Measurements from ENCODE around the gene GALNT16.
"Not testable (repeated sequence)": the region's sequence is repeated elsewhere in the genome, so short reads cannot be mapped to it uniquely, and the experiment has no call there.

The GALNT16 gene

DNA sequence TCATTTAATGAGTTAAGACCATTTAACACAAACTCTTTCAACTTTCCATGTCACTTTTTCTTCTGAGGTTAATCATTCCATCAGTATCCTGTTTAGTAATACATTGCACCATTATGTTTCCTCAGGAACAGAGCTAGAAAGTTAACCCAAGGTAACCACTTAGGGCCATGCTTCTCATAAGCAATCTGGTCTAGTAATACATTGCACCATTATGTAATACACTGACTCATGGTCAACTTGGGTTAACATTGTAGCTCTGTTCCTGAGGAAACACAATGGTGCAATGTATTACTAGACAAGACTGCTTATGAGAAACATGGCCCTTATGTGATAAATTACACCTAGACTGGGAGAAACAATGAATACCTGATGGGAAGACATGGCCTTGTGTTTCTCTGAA is 116.5 kb downstream of the GALNT16 start:
- H3K4me3 Mint-ChIP-seq, result no peak overlapping the region
- no peak overlapping the region for H3K27ac Mint-ChIP-seq
- H3K9me3 Mint-ChIP-seq, result peaks cover 2% of the 10 kb centered on the region
- peaks cover 19% of the 10 kb centered on the region for H3K4me1 Mint-ChIP-seq (ENCODE audit: low read depth)
- H3K27me3 Mint-ChIP-seq, result no peaks in the 10 kb centered on the region
- DNase-seq, result no peak
- H3K36me3 Mint-ChIP-seq (ENCODE audit: low read depth), result peaks cover 83% of the 10 kb centered on the region

DNA sequence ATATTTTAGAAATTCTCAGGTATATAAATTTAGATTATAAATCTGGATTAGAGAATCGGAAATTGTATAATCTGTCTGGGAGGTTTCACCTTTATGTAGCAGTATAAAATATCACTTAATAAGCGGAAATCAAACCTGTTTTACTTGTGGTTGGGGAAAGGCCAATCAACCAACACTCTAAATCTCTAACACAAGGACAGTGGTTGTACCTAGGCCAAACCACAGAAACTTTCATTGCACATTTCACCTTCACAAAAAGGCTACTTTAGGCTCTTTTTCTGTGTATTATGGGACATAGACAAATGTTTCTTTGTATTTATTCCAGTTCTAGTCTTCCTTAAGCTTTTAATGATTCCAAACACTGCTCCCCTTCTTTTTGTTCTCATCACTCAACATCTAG is 118.3 kb downstream of the GALNT16 start:
- peaks cover 15% of the 10 kb centered on the region for H3K4me1 Mint-ChIP-seq (ENCODE audit: low read depth)
- no peaks in the 10 kb centered on the region for H3K27me3 Mint-ChIP-seq
- H3K4me3 Mint-ChIP-seq, result no peak overlapping the region
- peak overlapping the region; percentile 26 for H3K27ac Mint-ChIP-seq
- peaks cover 89% of the 10 kb centered on the region for H3K36me3 Mint-ChIP-seq (ENCODE audit: low read depth)
- no peak for DNase-seq
- peaks cover 2% of the 10 kb centered on the region for H3K9me3 Mint-ChIP-seq

DNA sequence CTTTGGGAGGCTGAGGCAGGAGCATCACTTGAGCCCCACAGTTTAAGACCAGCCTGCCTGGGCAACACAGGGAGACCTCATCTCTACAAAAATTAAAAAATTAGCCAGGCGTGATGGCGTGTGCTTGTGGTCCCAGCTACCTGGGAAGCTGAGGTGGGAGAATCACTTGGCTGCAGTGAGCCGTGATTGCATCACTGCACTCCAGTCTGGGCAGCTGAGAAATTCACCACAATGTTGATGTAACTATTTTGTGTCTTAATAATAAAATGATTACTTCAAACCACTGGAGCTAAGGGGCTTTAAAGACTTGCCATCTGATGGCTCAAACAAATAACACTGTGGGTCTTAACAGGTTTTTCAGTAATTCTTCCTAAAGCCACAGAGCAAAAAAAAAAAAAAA is 127.4 kb downstream of the GALNT16 start:
- no peaks in the 10 kb centered on the region for H3K27me3 Mint-ChIP-seq
- no peaks in the 10 kb centered on the region for H3K9me3 Mint-ChIP-seq
- H3K27ac Mint-ChIP-seq, result no peak overlapping the region
- no peak for DNase-seq
- no peak overlapping the region for H3K4me3 Mint-ChIP-seq
- peaks cover 97% of the 10 kb centered on the region for H3K36me3 Mint-ChIP-seq (ENCODE audit: low read depth)
- H3K4me1 Mint-ChIP-seq (ENCODE audit: low read depth), result peaks cover 52% of the 10 kb centered on the region

DNA sequence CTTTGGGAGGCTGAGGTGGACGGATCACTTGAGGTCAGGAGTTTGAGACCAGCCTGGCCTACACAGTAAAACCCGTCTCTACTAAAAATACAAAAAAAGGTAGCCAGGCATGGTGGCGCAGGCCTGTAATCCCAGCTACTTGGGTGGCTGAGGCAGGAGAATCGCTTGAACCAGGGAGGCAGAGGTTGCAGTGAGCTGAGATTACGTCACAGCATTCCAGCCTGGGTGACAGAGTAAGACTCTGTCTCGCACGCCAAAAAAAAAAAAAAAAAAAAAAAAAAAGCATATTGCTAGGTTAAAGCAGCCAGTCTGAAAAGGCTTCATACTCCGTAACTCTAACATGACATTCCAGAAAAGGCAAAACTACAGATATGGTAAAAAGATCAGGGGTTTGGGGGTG is 131.4 kb downstream of the GALNT16 start:
- Mint-ChIP-seq H3K4me3 (peak overlapping the region; percentile 10), H3K4me1 (ENCODE audit: low read depth) (peaks cover 76% of the 10 kb centered on the region), H3K36me3 (ENCODE audit: low read depth) (peaks cover 97% of the 10 kb centered on the region)
- not testable (repeated sequence) for H3K27ac Mint-ChIP-seq, DNase-seq, H3K27me3 Mint-ChIP-seq, H3K9me3 Mint-ChIP-seq

DNA sequence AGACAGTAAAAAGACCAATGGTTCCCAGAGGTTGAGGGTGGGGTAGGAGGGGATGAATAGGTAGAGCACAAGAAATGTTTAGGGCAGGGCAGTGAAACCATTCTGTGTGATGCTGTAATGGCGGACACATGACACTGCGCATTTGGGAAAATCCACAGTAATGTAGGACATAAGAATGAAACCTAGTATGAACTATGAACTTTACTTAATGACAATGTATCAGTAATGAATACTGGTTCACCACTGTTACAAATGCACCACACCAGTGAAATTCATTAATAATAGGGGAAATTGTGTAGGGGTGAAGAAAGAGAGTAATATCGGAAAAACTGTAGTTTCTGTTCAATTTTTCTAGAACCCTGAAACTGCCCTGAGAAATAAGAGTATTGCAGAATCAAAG is 132.5 kb downstream of the GALNT16 start:
- Mint-ChIP-seq H3K4me1 (ENCODE audit: low read depth) (peaks cover 77% of the 10 kb centered on the region), H3K27me3 (no peaks in the 10 kb centered on the region), H3K36me3 (ENCODE audit: low read depth) (peaks cover 97% of the 10 kb centered on the region), H3K4me3 (peak overlapping the region; percentile 33), H3K27ac (peak overlapping the region; percentile 58), H3K9me3 (no peaks in the 10 kb centered on the region)
- DNase-seq, result no peak

DNA sequence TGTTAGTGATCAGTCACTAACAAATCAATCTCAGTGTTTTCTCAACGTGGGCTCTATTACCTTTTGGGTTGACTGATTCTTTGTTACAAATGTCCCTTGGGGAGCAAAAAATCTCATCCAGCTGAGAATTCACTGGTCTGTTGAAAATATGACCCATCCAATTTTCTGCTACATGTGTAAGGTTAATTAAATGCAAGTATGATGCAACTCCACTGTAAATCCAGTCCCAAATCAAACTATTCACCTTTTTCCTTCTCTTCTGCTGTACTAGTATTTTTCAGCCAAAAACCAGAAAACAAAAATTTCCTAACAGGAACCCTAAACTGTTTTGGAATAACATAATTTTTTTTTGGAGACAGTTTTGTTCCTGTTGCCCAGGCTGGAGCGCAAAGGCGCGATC is 136.0 kb downstream of the GALNT16 start:
- no peak for DNase-seq
- peak overlapping the region; percentile 100 for H3K27ac Mint-ChIP-seq
- no peaks in the 10 kb centered on the region for H3K9me3 Mint-ChIP-seq
- H3K36me3 Mint-ChIP-seq (ENCODE audit: low read depth), result peaks cover 99% of the 10 kb centered on the region
- H3K27me3 Mint-ChIP-seq, result no peaks in the 10 kb centered on the region
- peaks cover 74% of the 10 kb centered on the region for H3K4me1 Mint-ChIP-seq (ENCODE audit: low read depth)
- peak overlapping the region; percentile 97 for H3K4me3 Mint-ChIP-seq

DNA sequence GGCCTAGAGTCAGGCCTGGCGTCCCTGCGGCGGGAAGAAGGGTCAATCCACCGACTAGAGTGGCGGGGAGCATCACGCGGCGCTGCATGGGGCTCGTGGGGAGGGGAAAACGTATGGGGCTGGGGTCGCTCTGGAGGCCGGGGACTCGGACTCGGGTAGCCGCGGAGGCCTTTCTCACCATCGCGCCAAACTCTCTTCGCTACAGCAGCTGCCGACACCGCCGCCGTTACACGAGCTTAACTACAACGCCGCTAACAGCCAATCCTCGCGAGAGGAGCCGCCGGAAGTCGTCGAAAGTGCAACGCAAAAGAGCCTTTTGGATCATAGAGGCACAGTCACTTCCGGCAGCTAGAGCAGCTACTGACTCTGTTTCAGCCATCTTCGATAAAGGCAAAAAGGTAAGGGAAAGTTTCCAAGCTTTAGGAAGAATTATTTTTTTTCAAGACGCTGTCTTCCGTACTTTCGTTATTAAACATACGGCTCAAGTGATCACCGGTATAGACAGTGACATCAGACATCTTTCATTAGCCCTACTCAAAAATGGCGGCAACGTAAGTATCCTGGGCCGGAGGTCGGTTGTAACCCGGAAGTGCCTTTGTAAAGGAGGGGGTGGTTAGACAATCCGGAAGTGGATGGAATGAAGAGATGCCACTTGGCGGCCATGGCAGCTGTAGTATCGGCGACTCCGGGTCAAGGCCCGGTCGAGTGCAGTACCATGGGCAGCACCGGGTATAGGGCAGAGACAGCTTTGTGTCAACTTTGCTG is 138.3 kb downstream of the GALNT16 start, which contains the start of the genes ERH and SLC39A9:
Gene ERH (minus strand): TSS at position 247 of the 765 bp plus-strand sequence. CDS start 66 bp downstream, at position 181.
Gene SLC39A9 (plus strand): TSS at position 640 of the 765 bp plus-strand sequence. CDS start 678 bp downstream, outside the sequence.
- Mint-ChIP-seq H3K27me3 (no peaks in the 10 kb centered on the region), H3K9me3 (no peaks in the 10 kb centered on the region), H3K27ac (peak within 1 kb of the TSS; percentile 100), H3K36me3 (ENCODE audit: low read depth) (peaks cover 80% of the 10 kb centered on the region), H3K4me3 (peak within 1 kb of the TSS; percentile 97), H3K4me1 (ENCODE audit: low read depth) (peaks cover 70% of the 10 kb centered on the region)
- peak; percentile 91 for DNase-seq

DNA sequence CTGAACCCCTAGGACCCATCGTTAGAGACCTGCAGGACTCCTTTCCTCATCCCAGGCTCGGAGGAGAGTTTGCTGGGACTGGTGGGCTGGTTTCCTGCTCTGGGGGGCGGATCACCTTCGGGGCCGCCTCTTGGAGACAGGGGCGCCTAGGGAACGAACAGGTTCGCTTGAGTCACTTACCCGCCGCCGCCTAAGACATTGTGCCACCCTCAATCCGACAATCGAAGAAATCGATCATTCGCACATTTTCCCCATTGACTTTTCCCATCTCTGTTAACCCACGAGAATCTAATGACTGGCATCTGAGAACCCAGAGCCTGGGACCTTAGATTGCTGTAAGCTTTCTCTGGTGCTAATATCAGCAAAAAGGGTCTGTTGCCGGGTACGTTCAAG is 138.9 kb downstream of the GALNT16 start:
- peaks cover 64% of the 10 kb centered on the region for H3K4me1 Mint-ChIP-seq (ENCODE audit: low read depth)
- peak overlapping the region; percentile 100 for H3K27ac Mint-ChIP-seq
- H3K27me3 Mint-ChIP-seq, result no peaks in the 10 kb centered on the region
- H3K36me3 Mint-ChIP-seq (ENCODE audit: low read depth), result peaks cover 79% of the 10 kb centered on the region
- peak; percentile 83 for DNase-seq
- no peaks in the 10 kb centered on the region for H3K9me3 Mint-ChIP-seq
- H3K4me3 Mint-ChIP-seq, result peak overlapping the region; percentile 97

DNA sequence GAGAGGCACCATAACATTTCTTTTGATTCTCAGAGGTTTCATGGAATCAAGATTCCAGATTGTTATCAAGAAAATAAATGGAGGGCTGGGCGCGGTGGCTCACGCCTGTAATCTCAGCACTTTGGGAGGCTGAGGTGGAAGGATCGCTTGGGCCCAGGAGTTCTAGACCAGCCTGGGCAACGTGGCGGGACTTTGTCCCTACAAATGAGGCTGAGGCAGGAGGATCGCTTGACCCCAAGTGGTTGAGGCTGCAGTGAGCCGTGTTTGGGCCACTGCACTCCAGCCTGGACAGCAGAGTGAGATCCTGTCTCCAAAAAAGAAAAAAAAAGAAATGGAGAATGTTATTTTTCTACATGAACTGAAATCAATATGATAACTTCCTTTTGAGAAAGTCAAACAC is 139.8 kb downstream of the GALNT16 start:
- H3K36me3 Mint-ChIP-seq (ENCODE audit: low read depth), result peaks cover 78% of the 10 kb centered on the region
- H3K9me3 Mint-ChIP-seq, result no peaks in the 10 kb centered on the region
- no peaks in the 10 kb centered on the region for H3K27me3 Mint-ChIP-seq
- peak overlapping the region; percentile 100 for H3K27ac Mint-ChIP-seq
- no peak for DNase-seq
- peak overlapping the region; percentile 97 for H3K4me3 Mint-ChIP-seq
- H3K4me1 Mint-ChIP-seq (ENCODE audit: low read depth), result peaks cover 66% of the 10 kb centered on the region

DNA sequence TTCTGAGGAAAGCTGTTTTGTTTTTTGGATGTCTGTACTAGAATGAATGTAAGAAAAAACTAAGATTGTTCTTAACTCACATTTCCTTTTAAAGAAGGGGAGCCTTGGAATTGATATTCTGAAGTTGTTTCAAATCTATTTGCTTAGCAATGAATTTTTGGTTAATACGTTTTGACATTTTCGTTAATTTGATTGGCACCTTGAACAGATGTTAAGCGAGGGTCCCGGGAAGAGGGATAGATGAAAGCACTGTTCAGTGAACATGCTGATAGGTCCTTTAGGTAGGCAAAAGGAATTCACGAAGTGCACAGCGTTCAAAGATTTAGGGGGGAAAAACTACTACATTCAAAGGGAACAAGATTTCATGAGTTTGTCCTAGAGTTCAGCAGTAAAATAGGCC is 140.2 kb downstream of the GALNT16 start:
- H3K27me3 Mint-ChIP-seq, result no peaks in the 10 kb centered on the region
- DNase-seq, result no peak
- peaks cover 78% of the 10 kb centered on the region for H3K36me3 Mint-ChIP-seq (ENCODE audit: low read depth)
- H3K9me3 Mint-ChIP-seq, result no peaks in the 10 kb centered on the region
- H3K4me3 Mint-ChIP-seq, result peak overlapping the region; percentile 97
- H3K4me1 Mint-ChIP-seq (ENCODE audit: low read depth), result peaks cover 65% of the 10 kb centered on the region
- peak overlapping the region; percentile 100 for H3K27ac Mint-ChIP-seq

DNA sequence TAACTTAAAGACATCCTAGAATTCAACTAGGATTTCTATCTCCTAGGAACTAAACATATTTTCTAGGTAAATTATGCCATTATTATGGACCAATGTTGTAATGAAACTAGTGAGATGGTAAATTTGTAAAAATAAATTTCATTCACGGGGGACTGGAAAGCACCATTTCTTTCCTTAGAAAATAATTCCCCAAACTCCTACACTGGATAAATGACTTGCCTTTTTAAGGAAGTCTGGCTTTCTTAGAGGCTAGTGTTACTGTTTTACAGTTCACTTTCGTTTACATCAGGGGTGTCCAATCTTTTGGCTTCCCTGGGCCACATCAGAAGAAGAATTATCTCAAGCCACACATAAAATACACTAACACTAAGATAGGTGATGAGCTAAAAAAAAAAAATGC is 141.9 kb downstream of the GALNT16 start:
- no peaks in the 10 kb centered on the region for H3K27me3 Mint-ChIP-seq
- H3K9me3 Mint-ChIP-seq, result no peaks in the 10 kb centered on the region
- H3K4me1 Mint-ChIP-seq (ENCODE audit: low read depth), result peaks cover 57% of the 10 kb centered on the region
- peak overlapping the region; percentile 41 for H3K4me3 Mint-ChIP-seq
- H3K27ac Mint-ChIP-seq, result no peak overlapping the region
- DNase-seq, result no peak
- H3K36me3 Mint-ChIP-seq (ENCODE audit: low read depth), result peaks cover 71% of the 10 kb centered on the region

DNA sequence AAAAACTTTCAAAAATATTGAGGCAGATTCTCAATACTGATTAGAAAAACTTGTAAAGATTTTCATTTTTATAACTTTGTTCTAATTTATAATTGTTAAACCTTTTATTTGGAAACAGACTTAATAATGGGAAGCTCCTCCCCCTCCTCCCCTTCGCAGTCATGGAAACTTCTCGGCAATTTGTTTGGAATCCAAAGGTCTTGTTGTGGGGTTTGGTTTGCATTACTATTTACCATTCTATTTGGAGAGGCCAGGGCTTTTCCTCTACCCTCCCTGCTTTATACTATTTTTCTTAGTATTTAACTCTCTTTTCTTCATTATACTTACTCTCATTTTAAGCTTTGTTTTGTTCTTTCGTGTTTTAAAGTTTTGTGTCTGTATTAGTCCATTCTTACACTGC is 144.5 kb downstream of the GALNT16 start:
- DNase-seq, result no peak
- Mint-ChIP-seq H3K4me1 (ENCODE audit: low read depth) (peaks cover 57% of the 10 kb centered on the region), H3K9me3 (no peaks in the 10 kb centered on the region), H3K27ac (no peak overlapping the region), H3K4me3 (no peak overlapping the region), H3K36me3 (ENCODE audit: low read depth) (peaks cover 58% of the 10 kb centered on the region), H3K27me3 (no peaks in the 10 kb centered on the region)

DNA sequence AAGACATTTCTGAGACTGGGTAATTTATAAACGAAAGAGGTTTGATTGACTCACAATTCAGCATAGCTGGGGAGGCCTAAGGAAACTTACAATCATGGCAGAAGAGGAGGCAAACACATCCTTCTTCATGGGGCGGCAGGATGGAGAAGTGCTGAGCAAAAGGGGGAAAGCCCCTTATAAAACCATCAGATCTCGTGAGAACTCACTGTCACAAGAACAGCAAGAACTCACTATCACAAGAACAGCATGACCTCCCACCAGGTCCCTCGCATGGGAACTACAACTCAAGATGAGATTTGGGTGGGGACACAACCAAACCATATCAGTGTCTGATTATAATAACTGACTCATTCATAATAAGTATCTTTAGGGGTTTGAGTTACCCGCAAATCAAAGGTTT is 144.9 kb downstream of the GALNT16 start:
- Mint-ChIP-seq H3K27ac (no peak overlapping the region), H3K27me3 (no peaks in the 10 kb centered on the region), H3K36me3 (ENCODE audit: low read depth) (peaks cover 55% of the 10 kb centered on the region), H3K4me1 (ENCODE audit: low read depth) (peaks cover 55% of the 10 kb centered on the region), H3K4me3 (no peak overlapping the region), H3K9me3 (no peaks in the 10 kb centered on the region)
- DNase-seq, result no peak

DNA sequence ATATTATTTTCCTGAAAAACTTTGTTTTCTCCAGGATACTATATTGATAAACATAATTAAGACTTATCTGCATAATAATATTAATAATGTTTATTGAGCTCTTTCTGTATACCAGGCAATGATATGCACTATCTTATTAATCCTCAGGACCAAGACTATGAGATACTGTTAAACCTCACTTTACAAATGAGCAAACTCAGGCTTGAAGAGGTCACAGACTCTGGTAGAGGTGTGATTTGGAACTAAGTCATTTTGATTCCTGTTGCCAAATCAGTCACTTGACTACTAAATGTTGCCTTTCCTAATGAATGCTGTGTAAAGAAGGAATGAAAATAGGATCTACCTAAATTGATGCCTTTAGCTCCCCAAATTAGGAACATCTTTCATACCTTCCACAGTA is 145.8 kb downstream of the GALNT16 start:
- Mint-ChIP-seq H3K27me3 (no peaks in the 10 kb centered on the region), H3K4me3 (no peak overlapping the region), H3K27ac (no peak overlapping the region), H3K4me1 (ENCODE audit: low read depth) (peaks cover 46% of the 10 kb centered on the region), H3K36me3 (ENCODE audit: low read depth) (peaks cover 46% of the 10 kb centered on the region), H3K9me3 (no peaks in the 10 kb centered on the region)
- DNase-seq, result no peak

Data from activated T-cell treated with anti-CD3 and anti-CD28 coated beads, Interleukin-2, amount 50 U/mL, for 24 hours (primary cell).